Measurements from ENCODE around the gene CCL3. TPM values are rescaled to one million over a fixed set of nuclear protein-coding genes. Genes with fewer than 3 reads are reported as not detected.

CCL3 gene
- total and polyA plus RNA-seq, 2 of the 4 experiments (the other 2 are of a cell fraction): not detected

DNA sequence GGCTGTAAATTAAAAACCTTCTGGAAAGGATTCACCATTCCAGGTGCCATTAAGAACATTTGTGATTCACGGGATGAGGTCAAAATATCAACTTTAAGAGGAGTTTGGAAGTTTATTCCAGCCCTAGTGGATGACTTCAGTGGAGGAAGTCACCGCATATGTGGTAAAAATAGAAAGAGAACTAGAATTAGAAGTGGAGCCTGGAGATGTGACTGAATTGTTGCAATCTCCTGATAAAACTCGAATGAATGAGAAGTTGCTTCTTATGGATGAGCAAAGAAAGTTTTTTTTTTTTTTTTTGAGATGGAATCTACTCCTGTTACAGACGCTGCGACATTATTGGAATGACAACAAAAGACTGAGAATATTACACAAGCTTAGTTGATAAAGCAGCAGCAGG, 40.4 kb upstream of the CCL3 start:
- Histone ChIP-seq H4K5ac (ENCODE audit: low read depth, low read length) (no peak overlapping the region), H3K4ac (ENCODE audit: low read depth, low read length) (no peak overlapping the region), H3K23ac (ENCODE audit: low read depth, low read length) (no peak overlapping the region), H4K20me1 (ENCODE audit: insufficient read depth, low read length) (no peaks in the 10 kb centered on the region), H2BK15ac (ENCODE audit: low read depth, low read length) (no peak overlapping the region), H2AFZ (replicated peaks; ENCODE audit: low read length, poor library complexity) (no peak overlapping the region), H3K9me1 (ENCODE audit: insufficient read depth, low read length) (no peaks in the 10 kb centered on the region), H2BK20ac (ENCODE audit: low read depth, low read length) (no peak overlapping the region), H4K8ac (ENCODE audit: low read depth in 2 of 2, low read length in 2 of 2) (no peak overlapping the region), H3K4me3 (ENCODE audit: insufficient read depth, low read depth, low read length) (no peak overlapping the region), H3K27me3 (ENCODE audit: control insufficient read depth, insufficient read depth, low read length) (no peaks in the 10 kb centered on the region), H3K9me3 (ENCODE audit: control insufficient read depth, insufficient read depth, low read length) (peaks cover 1% of the 10 kb centered on the region; the same call in 1 of the 2 replicates), H2BK5ac (ENCODE audit: low read depth, low read length, poor library complexity, severe bottlenecking) (no peak overlapping the region), H3K14ac (replicated peaks; ENCODE audit: low read depth, low read length) (no peak overlapping the region), H3K56ac (ENCODE audit: extremely low read depth, insufficient read depth, low read length) (no peak overlapping the region), H3K9ac (ENCODE audit: low read depth, low read length) (no peak overlapping the region), H3K79me1 (ENCODE audit: low read depth in 1 of 2, low read length in 2 of 2) (no peaks in the 10 kb centered on the region), H3K18ac (ENCODE audit: low read depth, low read length) (no peak overlapping the region), H3K4me1 (ENCODE audit: control insufficient read depth, insufficient read depth, low read length) (no peaks in the 10 kb centered on the region), H4K91ac (ENCODE audit: insufficient read depth, low read depth, low read length) (no peak overlapping the region), H3K27ac (ENCODE audit: insufficient read depth, low read length) (no peak overlapping the region), H3K36me3 (ENCODE audit: control insufficient read depth, insufficient read depth, low read length) (no peaks in the 10 kb centered on the region), H3K4me2 (ENCODE audit: low read depth, low read length) (no peak overlapping the region), H2AK5ac (ENCODE audit: low read depth, low read length) (no peak overlapping the region), H2AK9ac (replicated peaks; ENCODE audit: low read depth, low read length, poor library complexity) (no peak overlapping the region), H2BK120ac (ENCODE audit: low read depth, low read length) (no peak overlapping the region)
- intact Hi-C loops (cut with micrococcal nuclease): no loop called here
- no peak for ATAC-seq (ENCODE audit: low read depth)
- POLR2A ChIA-PET (ENCODE audit: unreplicated experiment): no interaction called here
- TF ChIP-seq RFX5 (IDR thresholded peaks at IDR 0.05; ENCODE audit: low read depth, low read length): no peak
- no peak for TF ChIP-seq CEBPB (IDR thresholded peaks at IDR 0.05; ENCODE audit: low read depth, low read length)
- no peak for TF ChIP-seq ELK1 (IDR thresholded peaks at IDR 0.05; ENCODE audit: borderline replicate concordance, low read depth, low read length)
- TF ChIP-seq NFE2L2 (IDR thresholded peaks at IDR 0.05; ENCODE audit: low read depth, low read length): no peak
- TF ChIP-seq SMC3 (IDR thresholded peaks at IDR 0.05; ENCODE audit: low read depth, low read length): no peak
- TF ChIP-seq POLR2A (IDR thresholded peaks at IDR 0.05; ENCODE audit: low read depth, low read length): no peak
- TF ChIP-seq MAZ (IDR thresholded peaks at IDR 0.05; ENCODE audit: borderline replicate concordance, low read depth, low read length): no peak
- no TSS peak for BruUV-seq (replicated peaks)
- CTCF ChIA-PET: no interaction called here
- in situ Hi-C loops (cut with MboI; ENCODE audit: low sequenced_read_pairs): no loop called here
- no peak for DNase-seq
- 32% methylated on average over 5 of the region's 5 CpGs; no CpG with 5 or more reads in 1 of the 2 experiments for WGBS, 2 experiments (ENCODE audit: extremely low coverage in 2 of 2, insufficient read length in 1 of 2)
- dilution Hi-C loops (cut with HindIII; ENCODE audit: low sequenced_read_pairs, unreplicated experiment): no loop called here
